Keratinocyte (primary cell): ENCODE results near the gene DEPP1.

Source experiments
- CTCF ChIP-seq, 3 experiments: IDR thresholded peaks in 1 of 3; conservative IDR thresholded peaks in 1 of 3; optimal IDR thresholded peaks in 1 of 3; 2 replicates in 2 of 3; 3 replicates in 1 of 3; pipeline versions ENCODE3 to v1.5.1; 2011; ENCODE audit warnings: low read length in 3 of 3, mild to moderate bottlenecking in 3 of 3, moderate library complexity in 2 of 3, control low read depth in 1 of 3, inconsistent platforms in 1 of 3; ENCODE audit not compliant: insufficient read depth in 2 of 3; ENCODE audit errors: extremely low read depth in 1 of 3
- EZH2 ChIP-seq: IDR thresholded peaks from one replicate; pipeline ENCODE4 v1.6.1; 2012; ENCODE audit warnings: inconsistent platforms, mild to moderate bottlenecking, low read length, moderate library complexity

GRCh38 chr10:44930904-44931620 lies 47.5 kb downstream of the DEPP1 start:
- no peak for TF ChIP-seq CTCF (optimal IDR thresholded peaks at IDR 0.05 in 1 of 3, IDR thresholded peaks at IDR 0.05 in 1 of 3, conservative IDR thresholded peaks at IDR 0.05 in 1 of 3; ENCODE audit: extremely low read depth in 1 of 3, insufficient read depth in 2 of 3, low read length in 3 of 3)
- no peak for TF ChIP-seq EZH2
